Measurements from ENCODE around the gene KANSL1.

DNA sequence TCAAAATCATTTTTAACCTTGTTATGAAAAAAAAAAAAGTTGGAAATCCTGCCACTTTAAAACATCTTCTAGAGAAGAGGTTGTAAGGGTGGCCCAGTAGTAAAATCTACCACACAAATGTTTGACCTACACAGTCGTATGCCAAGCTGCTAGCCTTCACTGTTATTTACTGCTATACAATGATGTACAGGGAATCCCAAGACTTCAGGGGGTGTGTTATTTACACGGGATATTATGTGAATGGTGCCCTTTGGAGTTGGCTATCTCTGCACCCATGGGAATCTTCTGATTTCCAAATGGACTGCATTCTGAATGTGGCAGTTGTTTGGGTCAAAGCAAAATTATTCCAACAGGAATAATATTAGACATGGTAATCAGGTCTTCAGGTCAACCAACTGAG is 148.2 kb downstream of the KANSL1 start:
- TF ChIP-seq, protein P1, sequence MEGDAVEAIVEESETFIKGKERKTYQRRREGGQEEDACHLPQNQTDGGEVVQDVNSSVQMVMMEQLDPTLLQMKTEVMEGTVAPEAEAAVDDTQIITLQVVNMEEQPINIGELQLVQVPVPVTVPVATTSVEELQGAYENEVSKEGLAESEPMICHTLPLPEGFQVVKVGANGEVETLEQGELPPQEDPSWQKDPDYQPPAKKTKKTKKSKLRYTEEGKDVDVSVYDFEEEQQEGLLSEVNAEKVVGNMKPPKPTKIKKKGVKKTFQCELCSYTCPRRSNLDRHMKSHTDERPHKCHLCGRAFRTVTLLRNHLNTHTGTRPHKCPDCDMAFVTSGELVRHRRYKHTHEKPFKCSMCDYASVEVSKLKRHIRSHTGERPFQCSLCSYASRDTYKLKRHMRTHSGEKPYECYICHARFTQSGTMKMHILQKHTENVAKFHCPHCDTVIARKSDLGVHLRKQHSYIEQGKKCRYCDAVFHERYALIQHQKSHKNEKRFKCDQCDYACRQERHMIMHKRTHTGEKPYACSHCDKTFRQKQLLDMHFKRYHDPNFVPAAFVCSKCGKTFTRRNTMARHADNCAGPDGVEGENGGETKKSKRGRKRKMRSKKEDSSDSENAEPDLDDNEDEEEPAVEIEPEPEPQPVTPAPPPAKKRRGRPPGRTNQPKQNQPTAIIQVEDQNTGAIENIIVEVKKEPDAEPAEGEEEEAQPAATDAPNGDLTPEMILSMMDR (IDR thresholded peaks at IDR 0.05; ENCODE audit: low read depth, low read length, poor library complexity, severe bottlenecking), result no peak
- TF ChIP-seq EZH2phosphoT487 (IDR thresholded peaks at IDR 0.05; ENCODE audit: borderline replicate concordance, low read length), result no peak

All from DOHH2 (cell line).